Measurements from ENCODE around the gene CPT1A.

CPT1A gene

GRCh38 chr11:68878022-68878421 lies 36.3 kb upstream of the CPT1A start:
- DNase-seq (ENCODE audit: low read depth) = no peak
- H3K4me3 ChIP-seq (ENCODE audit: low read depth, low read length) = no peak overlapping the region
- TF ChIP-seq, protein P1, sequence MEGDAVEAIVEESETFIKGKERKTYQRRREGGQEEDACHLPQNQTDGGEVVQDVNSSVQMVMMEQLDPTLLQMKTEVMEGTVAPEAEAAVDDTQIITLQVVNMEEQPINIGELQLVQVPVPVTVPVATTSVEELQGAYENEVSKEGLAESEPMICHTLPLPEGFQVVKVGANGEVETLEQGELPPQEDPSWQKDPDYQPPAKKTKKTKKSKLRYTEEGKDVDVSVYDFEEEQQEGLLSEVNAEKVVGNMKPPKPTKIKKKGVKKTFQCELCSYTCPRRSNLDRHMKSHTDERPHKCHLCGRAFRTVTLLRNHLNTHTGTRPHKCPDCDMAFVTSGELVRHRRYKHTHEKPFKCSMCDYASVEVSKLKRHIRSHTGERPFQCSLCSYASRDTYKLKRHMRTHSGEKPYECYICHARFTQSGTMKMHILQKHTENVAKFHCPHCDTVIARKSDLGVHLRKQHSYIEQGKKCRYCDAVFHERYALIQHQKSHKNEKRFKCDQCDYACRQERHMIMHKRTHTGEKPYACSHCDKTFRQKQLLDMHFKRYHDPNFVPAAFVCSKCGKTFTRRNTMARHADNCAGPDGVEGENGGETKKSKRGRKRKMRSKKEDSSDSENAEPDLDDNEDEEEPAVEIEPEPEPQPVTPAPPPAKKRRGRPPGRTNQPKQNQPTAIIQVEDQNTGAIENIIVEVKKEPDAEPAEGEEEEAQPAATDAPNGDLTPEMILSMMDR (IDR thresholded peaks at IDR 0.05; ENCODE audit: insufficient read depth, low read depth, low read length, missing control alignments) = no peak

- H3K4me3 ChIP-seq (ENCODE audit: low read depth, low read length) = no peak overlapping the region
- DNase-seq (ENCODE audit: low read depth) = no peak
- TF ChIP-seq, protein P1 (IDR thresholded peaks at IDR 0.05; ENCODE audit: insufficient read depth, low read depth, low read length, missing control alignments) = no peak
These were observed 30.7 kb upstream of the CPT1A start for GRCh38 chr11:68872216-68873003.

DNA sequence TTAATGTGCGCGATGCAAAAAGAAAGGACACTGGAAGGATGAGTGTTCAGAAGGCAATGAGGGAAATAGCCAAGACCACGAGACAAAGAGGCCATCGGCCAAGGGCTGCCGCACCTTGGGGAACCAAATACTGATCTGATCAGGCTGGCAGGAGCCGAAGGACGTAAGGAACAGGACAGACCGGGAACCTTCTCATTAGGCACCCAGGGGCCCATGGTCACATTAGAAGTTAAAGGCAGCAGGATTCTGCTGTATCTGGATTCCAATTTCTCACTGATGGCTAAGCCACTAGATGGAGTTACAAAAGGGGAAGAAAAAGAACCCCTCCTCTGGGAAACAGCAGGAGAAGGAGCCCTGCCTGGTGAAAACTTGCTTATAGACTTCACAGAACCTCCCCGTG lies 28.8 kb upstream of the CPT1A start:
- H3K4me3 ChIP-seq (ENCODE audit: low read depth, low read length) = peak overlapping the region; percentile 42; the same call in 1 of the 2 replicates
- no peak for DNase-seq (ENCODE audit: low read depth)
- TF ChIP-seq, protein P1 (IDR thresholded peaks at IDR 0.05; ENCODE audit: insufficient read depth, low read depth, low read length, missing control alignments) = no peak

DNA sequence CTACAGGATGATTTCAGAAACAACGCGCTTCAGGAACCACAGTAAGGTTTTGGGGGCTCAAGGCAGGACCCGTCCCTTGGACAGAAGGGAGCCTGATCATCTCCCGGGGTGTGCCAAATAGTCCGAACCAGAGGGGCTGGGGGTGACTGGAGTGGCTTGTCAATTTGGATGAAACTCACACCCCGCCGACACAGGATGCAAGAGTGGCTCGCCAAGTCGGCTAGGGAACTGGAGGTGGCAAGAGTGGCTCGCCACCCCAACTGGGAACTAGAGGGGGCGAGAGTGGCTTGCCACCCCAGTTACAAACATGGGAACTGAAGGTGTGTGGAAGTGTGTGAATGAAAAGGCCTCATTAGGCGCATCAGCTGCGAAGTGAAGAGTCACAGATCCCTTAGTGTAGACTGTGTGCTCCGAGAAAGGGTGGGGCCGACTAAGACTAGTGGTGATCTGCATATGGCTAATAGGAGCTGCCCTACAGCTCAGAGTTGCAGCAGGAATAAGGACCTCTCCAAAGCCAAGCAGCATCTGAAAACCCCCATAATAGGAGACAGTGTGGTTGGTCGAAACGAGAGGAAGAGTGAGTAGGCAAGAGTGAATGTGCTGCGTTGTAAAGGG lies 26.6 kb upstream of the CPT1A start:
- no peak overlapping the region for H3K4me3 ChIP-seq (ENCODE audit: low read depth, low read length)
- no peak for DNase-seq (ENCODE audit: low read depth)
- TF ChIP-seq, protein P1 (IDR thresholded peaks at IDR 0.05; ENCODE audit: insufficient read depth, low read depth, low read length, missing control alignments) = no peak

DNA sequence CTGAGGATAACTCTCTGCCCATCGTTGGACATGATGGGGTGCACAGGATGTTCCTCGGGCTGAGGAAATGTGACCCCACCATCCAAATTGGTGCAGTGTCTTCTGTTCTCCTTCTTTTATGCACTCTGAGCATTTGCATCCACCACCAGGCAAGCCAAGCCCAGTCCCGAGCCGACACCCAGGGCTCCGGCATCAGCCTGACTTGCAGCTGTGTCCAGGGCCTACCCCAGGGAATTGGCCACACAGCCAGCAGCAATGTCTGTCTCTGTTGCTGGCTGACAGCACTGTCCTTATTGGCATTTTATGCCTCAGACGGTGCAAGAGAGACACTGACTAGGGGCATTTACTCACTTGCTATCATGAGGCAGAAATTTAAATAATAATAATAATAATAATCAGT lies 25.4 kb upstream of the CPT1A start:
- H3K4me3 ChIP-seq (ENCODE audit: low read depth, low read length) = no peak overlapping the region
- DNase-seq (ENCODE audit: low read depth) = no peak
- TF ChIP-seq, protein P1 (IDR thresholded peaks at IDR 0.05; ENCODE audit: insufficient read depth, low read depth, low read length, missing control alignments) = no peak

DNA sequence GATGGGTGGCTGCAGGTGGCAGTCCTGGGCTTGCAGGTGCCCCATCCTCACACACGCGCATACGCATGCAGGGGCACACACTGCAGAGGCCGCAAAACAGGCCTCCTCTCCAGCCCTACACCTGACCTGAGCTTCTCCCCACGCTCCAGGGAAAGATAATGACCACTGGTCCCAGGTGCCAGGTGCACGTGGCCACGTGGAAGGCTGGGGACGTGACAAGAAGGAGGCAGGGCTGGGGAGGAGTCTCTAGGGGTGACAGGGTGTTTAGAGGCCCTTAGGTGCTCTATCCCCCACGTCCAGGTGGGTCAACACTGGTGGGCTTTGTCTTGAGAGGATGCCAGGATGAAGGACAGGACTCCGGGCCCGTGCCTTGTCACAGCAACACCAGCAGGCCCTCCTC lies 23.5 kb upstream of the CPT1A start:
- no peak for DNase-seq (ENCODE audit: low read depth)
- TF ChIP-seq, protein P1 (IDR thresholded peaks at IDR 0.05; ENCODE audit: insufficient read depth, low read depth, low read length, missing control alignments) = no peak
- H3K4me3 ChIP-seq (ENCODE audit: low read depth, low read length) = no peak overlapping the region

All from GM12865 (cell line).